K562 (cell line): ENCODE data around the gene ZBTB32. TPM values are rescaled to one million over a fixed set of nuclear protein-coding genes. Genes with fewer than 3 reads are reported as not detected.

ENCODE experiments used
- CCAR2 ChIP-seq: fragments of 200-400 bp; formaldehyde crosslinking; IDR thresholded peaks from 2 replicates; pipeline ENCODE4 v1.6.1; 2017; ENCODE audit warnings: mild to moderate bottlenecking, low read depth, low read length
- KAT8 ChIP-seq: fragments of 450-650 bp; IDR thresholded peaks from 2 replicates; pipeline ENCODE4 v1.6.1; 2016; ENCODE audit warnings: low read depth, mild to moderate bottlenecking
- NFIX ChIP-seq: fragments of 250-450 bp; sonication (Bioruptor Pico); IDR thresholded peaks from 2 replicates; pipeline ENCODE4 v1.4.0; 2020; ENCODE audit warnings: low read depth, mild to moderate bottlenecking, moderate library complexity
- POLR2AphosphoS2 ChIP-seq: IDR thresholded peaks from 2 replicates; pipeline ENCODE4 v1.6.1; 2012; ENCODE audit warnings: low read length, improper control_type of control experiment
- SNRNP70 ChIP-seq: fragments of 200-400 bp; formaldehyde crosslinking; optimal IDR thresholded peaks from 2 replicates; pipeline ENCODE3; 2017; ENCODE audit warnings: low read depth, low read length
- SP2 ChIP-seq: IDR thresholded peaks from 2 replicates; pipeline ENCODE4 v1.6.1; 2011; ENCODE audit warnings: mild to moderate bottlenecking, low read depth, low read length, moderate library complexity; ENCODE audit not compliant: poor library complexity, severe bottlenecking; ENCODE audit errors: extremely low read depth
- SUPT5H ChIP-seq: fragments of 450-650 bp; IDR thresholded peaks from 2 replicates; pipeline ENCODE4 v1.6.1; 2016
- ZNF175 ChIP-seq: fragments of 200-800 bp; sonication (Bioruptor generic); IDR thresholded peaks from 2 replicates; pipeline ENCODE4 v1.6.1; 2016; ENCODE audit warnings: low read depth, mild to moderate bottlenecking, missing genetic modification characterization, missing compliant biosample characterization
- ZNF184 ChIP-seq: sonication (generic); formaldehyde crosslinking; IDR thresholded peaks from 2 replicates; pipeline ENCODE4 v1.5.0; 2020; ENCODE audit warnings: missing genetic modification reagents
- ZNF77 ChIP-seq: fragments of 250-450 bp; sonication (Bioruptor Pico); IDR thresholded peaks from 2 replicates; pipeline ENCODE4 v1.5.0; 2020
- polyA plus RNA-seq, 8 experiments: library from polyadenylated mRNA; depleted of rRNA in 4 of 8; stranded (reverse) in 5 of 8; unstranded in 3 of 8; fragments of >200 nt; fragmentation: Nextera tagmentation in 2 of 8; fragmentation: Illumina TruSeq in 1 of 8; extraction: Ambion mirVana in 2 of 8; extraction: Trizol in 1 of 8; gene quantifications; 2 replicates each; pipeline versions ENCODE4 v1.2.1 to v1.2.3, GENCODE V29; 2011 to 2014; ENCODE audit warnings: inconsistent platforms in 1 of 8, missing spikeins in 1 of 8
- total RNA-seq, 7 experiments: library from RNA; depleted of rRNA in 6 of 7; stranded (reverse); fragments of >200 nt in 6 of 7; fragmentation: Illumina TruSeq in 2 of 7; extraction: Trizol in 2 of 7; gene quantifications; 2 replicates each; pipeline versions ENCODE4 v1.2.1 to v1.2.3, GENCODE V29; 2011 to 2021; ENCODE audit warnings: low replicate concordance in 1 of 7
- TF ChIP-seq, protein P1 (sequence below): fragments of 200-600 bp; sonication (generic); IDR thresholded peaks from one replicate; pipeline ENCODE4 v1.6.1; 2012; ENCODE audit warnings: mild to moderate bottlenecking, low read depth, low read length, inconsistent platforms
- TF ChIP-seq, protein P2 (sequence below): fragments of 450-650 bp; IDR thresholded peaks from 2 replicates; pipeline ENCODE4 v1.6.1; 2017; ENCODE audit warnings: antibody characterized with exemption
- TF ChIP-seq, protein P3 (sequence below): fragments of 450-650 bp; formaldehyde crosslinking; IDR thresholded peaks from 2 replicates; pipeline ENCODE4 v1.4.0; 2020; ENCODE audit warnings: mild to moderate bottlenecking, mixed read lengths

Gene ZBTB32
- total and polyA plus RNA-seq, 9 of the 15 experiments (the other 6 are each of a cell fraction or from before 2014, with no cell fraction given), result 0.20 TPM; not detected in 8

DNA sequence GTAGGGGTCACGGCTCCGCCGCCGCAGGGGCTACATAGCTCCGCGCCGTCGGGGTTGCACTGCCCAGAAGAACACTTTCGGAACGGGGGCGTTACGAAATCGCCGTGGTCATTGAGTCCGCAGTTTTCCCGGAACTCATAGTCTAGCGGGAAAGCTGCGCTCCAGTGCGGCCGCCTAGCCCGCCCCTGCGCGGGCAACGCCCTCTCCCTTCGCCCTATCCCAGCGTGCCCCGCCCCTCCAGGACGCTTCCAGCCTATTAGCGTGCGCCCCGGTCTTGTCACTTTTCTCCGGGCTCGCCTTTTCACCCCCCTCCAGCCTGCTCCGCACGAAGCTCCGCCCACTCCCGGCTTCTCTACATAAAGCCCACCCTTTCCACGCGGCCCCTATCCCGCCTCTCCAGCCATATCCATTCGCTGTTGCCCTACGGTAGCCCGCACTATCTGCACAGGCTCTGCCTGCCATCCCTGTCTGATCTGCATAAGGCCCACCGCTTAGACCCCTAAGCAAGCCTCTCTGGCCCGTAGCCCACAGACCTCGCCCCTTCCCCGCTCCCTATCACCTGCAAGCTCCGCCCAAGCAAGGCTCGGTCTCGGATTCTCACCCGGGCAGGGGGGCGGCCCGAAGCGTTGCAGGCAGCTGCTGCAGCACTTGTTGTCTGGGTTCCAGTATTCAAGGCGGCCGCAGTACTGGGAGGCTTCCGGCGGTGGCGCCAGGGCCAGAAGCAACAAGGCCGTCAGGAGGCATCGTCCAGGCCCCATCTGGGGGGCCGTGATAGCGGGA lies 36.3 kb downstream of the ZBTB32 start (continued):
- TF ChIP-seq, protein P1, sequence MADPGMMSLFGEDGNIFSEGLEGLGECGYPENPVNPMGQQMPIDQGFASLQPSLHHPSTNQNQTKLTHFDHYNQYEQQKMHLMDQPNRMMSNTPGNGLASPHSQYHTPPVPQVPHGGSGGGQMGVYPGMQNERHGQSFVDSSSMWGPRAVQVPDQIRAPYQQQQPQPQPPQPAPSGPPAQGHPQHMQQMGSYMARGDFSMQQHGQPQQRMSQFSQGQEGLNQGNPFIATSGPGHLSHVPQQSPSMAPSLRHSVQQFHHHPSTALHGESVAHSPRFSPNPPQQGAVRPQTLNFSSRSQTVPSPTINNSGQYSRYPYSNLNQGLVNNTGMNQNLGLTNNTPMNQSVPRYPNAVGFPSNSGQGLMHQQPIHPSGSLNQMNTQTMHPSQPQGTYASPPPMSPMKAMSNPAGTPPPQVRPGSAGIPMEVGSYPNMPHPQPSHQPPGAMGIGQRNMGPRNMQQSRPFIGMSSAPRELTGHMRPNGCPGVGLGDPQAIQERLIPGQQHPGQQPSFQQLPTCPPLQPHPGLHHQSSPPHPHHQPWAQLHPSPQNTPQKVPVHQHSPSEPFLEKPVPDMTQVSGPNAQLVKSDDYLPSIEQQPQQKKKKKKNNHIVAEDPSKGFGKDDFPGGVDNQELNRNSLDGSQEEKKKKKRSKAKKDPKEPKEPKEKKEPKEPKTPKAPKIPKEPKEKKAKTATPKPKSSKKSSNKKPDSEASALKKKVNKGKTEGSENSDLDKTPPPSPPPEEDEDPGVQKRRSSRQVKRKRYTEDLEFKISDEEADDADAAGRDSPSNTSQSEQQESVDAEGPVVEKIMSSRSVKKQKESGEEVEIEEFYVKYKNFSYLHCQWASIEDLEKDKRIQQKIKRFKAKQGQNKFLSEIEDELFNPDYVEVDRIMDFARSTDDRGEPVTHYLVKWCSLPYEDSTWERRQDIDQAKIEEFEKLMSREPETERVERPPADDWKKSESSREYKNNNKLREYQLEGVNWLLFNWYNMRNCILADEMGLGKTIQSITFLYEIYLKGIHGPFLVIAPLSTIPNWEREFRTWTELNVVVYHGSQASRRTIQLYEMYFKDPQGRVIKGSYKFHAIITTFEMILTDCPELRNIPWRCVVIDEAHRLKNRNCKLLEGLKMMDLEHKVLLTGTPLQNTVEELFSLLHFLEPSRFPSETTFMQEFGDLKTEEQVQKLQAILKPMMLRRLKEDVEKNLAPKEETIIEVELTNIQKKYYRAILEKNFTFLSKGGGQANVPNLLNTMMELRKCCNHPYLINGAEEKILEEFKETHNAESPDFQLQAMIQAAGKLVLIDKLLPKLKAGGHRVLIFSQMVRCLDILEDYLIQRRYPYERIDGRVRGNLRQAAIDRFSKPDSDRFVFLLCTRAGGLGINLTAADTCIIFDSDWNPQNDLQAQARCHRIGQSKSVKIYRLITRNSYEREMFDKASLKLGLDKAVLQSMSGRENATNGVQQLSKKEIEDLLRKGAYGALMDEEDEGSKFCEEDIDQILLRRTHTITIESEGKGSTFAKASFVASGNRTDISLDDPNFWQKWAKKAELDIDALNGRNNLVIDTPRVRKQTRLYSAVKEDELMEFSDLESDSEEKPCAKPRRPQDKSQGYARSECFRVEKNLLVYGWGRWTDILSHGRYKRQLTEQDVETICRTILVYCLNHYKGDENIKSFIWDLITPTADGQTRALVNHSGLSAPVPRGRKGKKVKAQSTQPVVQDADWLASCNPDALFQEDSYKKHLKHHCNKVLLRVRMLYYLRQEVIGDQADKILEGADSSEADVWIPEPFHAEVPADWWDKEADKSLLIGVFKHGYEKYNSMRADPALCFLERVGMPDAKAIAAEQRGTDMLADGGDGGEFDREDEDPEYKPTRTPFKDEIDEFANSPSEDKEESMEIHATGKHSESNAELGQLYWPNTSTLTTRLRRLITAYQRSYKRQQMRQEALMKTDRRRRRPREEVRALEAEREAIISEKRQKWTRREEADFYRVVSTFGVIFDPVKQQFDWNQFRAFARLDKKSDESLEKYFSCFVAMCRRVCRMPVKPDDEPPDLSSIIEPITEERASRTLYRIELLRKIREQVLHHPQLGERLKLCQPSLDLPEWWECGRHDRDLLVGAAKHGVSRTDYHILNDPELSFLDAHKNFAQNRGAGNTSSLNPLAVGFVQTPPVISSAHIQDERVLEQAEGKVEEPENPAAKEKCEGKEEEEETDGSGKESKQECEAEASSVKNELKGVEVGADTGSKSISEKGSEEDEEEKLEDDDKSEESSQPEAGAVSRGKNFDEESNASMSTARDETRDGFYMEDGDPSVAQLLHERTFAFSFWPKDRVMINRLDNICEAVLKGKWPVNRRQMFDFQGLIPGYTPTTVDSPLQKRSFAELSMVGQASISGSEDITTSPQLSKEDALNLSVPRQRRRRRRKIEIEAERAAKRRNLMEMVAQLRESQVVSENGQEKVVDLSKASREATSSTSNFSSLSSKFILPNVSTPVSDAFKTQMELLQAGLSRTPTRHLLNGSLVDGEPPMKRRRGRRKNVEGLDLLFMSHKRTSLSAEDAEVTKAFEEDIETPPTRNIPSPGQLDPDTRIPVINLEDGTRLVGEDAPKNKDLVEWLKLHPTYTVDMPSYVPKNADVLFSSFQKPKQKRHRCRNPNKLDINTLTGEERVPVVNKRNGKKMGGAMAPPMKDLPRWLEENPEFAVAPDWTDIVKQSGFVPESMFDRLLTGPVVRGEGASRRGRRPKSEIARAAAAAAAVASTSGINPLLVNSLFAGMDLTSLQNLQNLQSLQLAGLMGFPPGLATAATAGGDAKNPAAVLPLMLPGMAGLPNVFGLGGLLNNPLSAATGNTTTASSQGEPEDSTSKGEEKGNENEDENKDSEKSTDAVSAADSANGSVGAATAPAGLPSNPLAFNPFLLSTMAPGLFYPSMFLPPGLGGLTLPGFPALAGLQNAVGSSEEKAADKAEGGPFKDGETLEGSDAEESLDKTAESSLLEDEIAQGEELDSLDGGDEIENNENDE, result no peak
- TF ChIP-seq CCAR2 (no peak), ZNF175 (no peak), POLR2AphosphoS2 (no peak), SP2 (peak; percentile 45), KAT8 (no peak), NFIX (no peak), SUPT5H (peak; percentile 76), SNRNP70 (no peak), ZNF184 (no peak), ZNF77 (CRISPR knock-in tag) (no peak)
- TF ChIP-seq, protein P2, sequence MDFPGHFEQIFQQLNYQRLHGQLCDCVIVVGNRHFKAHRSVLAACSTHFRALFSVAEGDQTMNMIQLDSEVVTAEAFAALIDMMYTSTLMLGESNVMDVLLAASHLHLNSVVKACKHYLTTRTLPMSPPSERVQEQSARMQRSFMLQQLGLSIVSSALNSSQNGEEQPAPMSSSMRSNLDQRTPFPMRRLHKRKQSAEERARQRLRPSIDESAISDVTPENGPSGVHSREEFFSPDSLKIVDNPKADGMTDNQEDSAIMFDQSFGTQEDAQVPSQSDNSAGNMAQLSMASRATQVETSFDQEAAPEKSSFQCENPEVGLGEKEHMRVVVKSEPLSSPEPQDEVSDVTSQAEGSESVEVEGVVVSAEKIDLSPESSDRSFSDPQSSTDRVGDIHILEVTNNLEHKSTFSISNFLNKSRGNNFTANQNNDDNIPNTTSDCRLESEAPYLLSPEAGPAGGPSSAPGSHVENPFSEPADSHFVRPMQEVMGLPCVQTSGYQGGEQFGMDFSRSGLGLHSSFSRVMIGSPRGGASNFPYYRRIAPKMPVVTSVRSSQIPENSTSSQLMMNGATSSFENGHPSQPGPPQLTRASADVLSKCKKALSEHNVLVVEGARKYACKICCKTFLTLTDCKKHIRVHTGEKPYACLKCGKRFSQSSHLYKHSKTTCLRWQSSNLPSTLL, result no peak
- TF ChIP-seq, protein P3, sequence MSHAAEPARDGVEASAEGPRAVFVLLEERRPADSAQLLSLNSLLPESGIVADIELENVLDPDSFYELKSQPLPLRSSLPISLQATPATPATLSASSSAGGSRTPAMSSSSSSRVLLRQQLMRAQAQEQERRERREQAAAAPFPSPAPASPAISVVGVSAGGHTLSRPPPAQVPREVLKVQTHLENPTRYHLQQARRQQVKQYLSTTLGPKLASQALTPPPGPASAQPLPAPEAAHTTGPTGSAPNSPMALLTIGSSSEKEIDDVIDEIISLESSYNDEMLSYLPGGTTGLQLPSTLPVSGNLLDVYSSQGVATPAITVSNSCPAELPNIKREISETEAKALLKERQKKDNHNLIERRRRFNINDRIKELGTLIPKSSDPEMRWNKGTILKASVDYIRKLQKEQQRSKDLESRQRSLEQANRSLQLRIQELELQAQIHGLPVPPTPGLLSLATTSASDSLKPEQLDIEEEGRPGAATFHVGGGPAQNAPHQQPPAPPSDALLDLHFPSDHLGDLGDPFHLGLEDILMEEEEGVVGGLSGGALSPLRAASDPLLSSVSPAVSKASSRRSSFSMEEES (CRISPR knock-in tag), result no peak
